ENCODE measurements around the gene CCNL2. TPM values are rescaled to one million over a fixed set of nuclear protein-coding genes. Genes with fewer than 3 reads are reported as not detected.
A peak's percentile ranks its signal among the peaks of the same experiment; 100 is the strongest.

The CCNL2 gene
- total RNA-seq, 6 donors from 2014 or later: 131 to 897 (median 216) TPM

GRCh38 chr1:1401457-1402010 lies 2.4 kb upstream of the CCNL2 start:
- DNase-seq: no peak
- H3K27ac ChIP-seq: no peak overlapping the region
- H3K9me3 ChIP-seq: no peaks in the 10 kb centered on the region
- ATAC-seq (ENCODE audit: low FRiP score in 2 of 2): no peak
- peaks cover 37 to 58% (median 41%) of the 10 kb centered on the region in 4 donors for H3K4me1 ChIP-seq
- TF ChIP-seq EP300 (IDR thresholded peaks at IDR 0.05) (no peak), POLR2AphosphoS5 (IDR thresholded peaks at IDR 0.05) (no peak), POLR2A (IDR thresholded peaks at IDR 0.05) (no peak), CTCF (IDR thresholded peaks at IDR 0.05) (no peak)
- no peaks in the 10 kb centered on the region for H3K27me3 ChIP-seq
- H3K4me3 ChIP-seq: no peak overlapping the region
- H3K36me3 ChIP-seq: peaks cover 23 to 69% (median 55%) of the 10 kb centered on the region in 4 donors
- WGBS, 2 donors: 86 to 90% methylated on average over 4 to 7 of the region's 7 CpGs

GRCh38 chr1:1400576-1401456 lies 1.7 kb upstream of the CCNL2 start:
- no peak for DNase-seq
- peaks cover 30 to 50% (median 34%) of the 10 kb centered on the region in 4 donors for H3K4me1 ChIP-seq
- H3K4me3 ChIP-seq: peak overlapping the region in 3 of 4 donors; percentile 98 to 100 (median 100)
- WGBS, 2 donors: 88 to 90% methylated on average over 7 to 22 of the region's 22 CpGs
- H3K9me3 ChIP-seq: no peaks in the 10 kb centered on the region
- peaks cover 25 to 70% (median 58%) of the 10 kb centered on the region in 4 donors for H3K36me3 ChIP-seq
- no peaks in the 10 kb centered on the region for H3K27me3 ChIP-seq
- H3K27ac ChIP-seq: peak overlapping the region; percentile 90 to 94 (median 93)
- no peak for ATAC-seq (ENCODE audit: low FRiP score in 2 of 2)
- no peak for TF ChIP-seq POLR2AphosphoS5 (IDR thresholded peaks at IDR 0.05)
- no peak for TF ChIP-seq CTCF (IDR thresholded peaks at IDR 0.05)
- TF ChIP-seq POLR2A (IDR thresholded peaks at IDR 0.05): no peak
- TF ChIP-seq EP300 (IDR thresholded peaks at IDR 0.05): no peak

- H3K36me3 ChIP-seq: peaks cover 25 to 70% (median 56%) of the 10 kb centered on the region in 4 donors
- peak in 1 of 2 donors; percentile 8 for ATAC-seq (ENCODE audit: low FRiP score in 2 of 2)
Measured at GRCh38 chr1:1399872-1400575, 889 bp upstream of the CCNL2 start.

More at GRCh38 chr1:1399872-1400575, 889 bp upstream of the CCNL2 start:
- H3K27me3 ChIP-seq: no peaks in the 10 kb centered on the region
- H3K4me3 ChIP-seq: peak overlapping the region; percentile 83 to 100 (median 99)
- H3K27ac ChIP-seq: peak overlapping the region; percentile 90 to 94 (median 93)
- H3K4me1 ChIP-seq: peaks cover 24 to 47% (median 27%) of the 10 kb centered on the region in 4 donors
- no peak for TF ChIP-seq POLR2A (IDR thresholded peaks at IDR 0.05)
- TF ChIP-seq EP300 (IDR thresholded peaks at IDR 0.05): no peak
- TF ChIP-seq CTCF (IDR thresholded peaks at IDR 0.05): no peak
- TF ChIP-seq POLR2AphosphoS5 (IDR thresholded peaks at IDR 0.05): no peak
- no peak for DNase-seq
- no peaks in the 10 kb centered on the region for H3K9me3 ChIP-seq
- WGBS, 2 donors: 2 to 6% methylated on average over 23 to 30 of the region's 34 CpGs

Data from upper lobe of left lung (tissue), 6 donors.